Measurements from ENCODE around the gene ATF4.

GRCh38 chr22:39480557-39480956 is 39.8 kb upstream of the ATF4 start:
- TF ChIP-seq CTCF (IDR thresholded peaks at IDR 0.05; ENCODE audit: low read depth, low read length, poor library complexity, severe bottlenecking) (no peak), EZH2phosphoT487 (IDR thresholded peaks at IDR 0.05; ENCODE audit: borderline replicate concordance, low read length) (no peak)

Measured in DOHH2 (cell line).